HEK293 (cell line): Measurements from ENCODE around the gene SYNGR3.

Experiments used
- BCL11B ChIP-seq: fragments of 450-650 bp; formaldehyde crosslinking; IDR thresholded peaks from 2 replicates; pipeline ENCODE4 v1.5.1; 2016; ENCODE audit warnings: low read depth, missing biosample characterization, missing genetic modification characterization
- EGR2 ChIP-seq: fragments of 450-650 bp; formaldehyde crosslinking; IDR thresholded peaks from 2 replicates; pipeline ENCODE4 v1.5.1; 2016; ENCODE audit warnings: low read depth, missing biosample characterization, missing genetic modification characterization
- ELK4 ChIP-seq: IDR thresholded peaks from 2 replicates; pipeline ENCODE4 v1.6.1; 2011; ENCODE audit warnings: mild to moderate bottlenecking, low read depth, low read length, borderline replicate concordance
- GLI4 ChIP-seq: fragments of 450-650 bp; formaldehyde crosslinking; IDR thresholded peaks from 2 replicates; pipeline ENCODE4 v1.5.1; 2016; ENCODE audit warnings: missing biosample characterization, missing genetic modification characterization
- GLIS1 ChIP-seq: fragments of 450-650 bp; formaldehyde crosslinking; IDR thresholded peaks from 2 replicates; pipeline ENCODE4 v1.5.1; 2016; ENCODE audit warnings: missing biosample characterization, missing genetic modification characterization
- GLIS2 ChIP-seq: fragments of 450-650 bp; formaldehyde crosslinking; IDR thresholded peaks from 2 replicates; pipeline ENCODE4 v1.5.1; 2016; ENCODE audit warnings: missing biosample characterization, missing genetic modification characterization
- KLF10 ChIP-seq: fragments of 450-650 bp; IDR thresholded peaks from 2 replicates; pipeline ENCODE4 v1.5.1; 2018; ENCODE audit warnings: missing biosample characterization, mild to moderate bottlenecking, missing genetic modification characterization
- KLF16 ChIP-seq: fragments of 450-650 bp; formaldehyde crosslinking; IDR thresholded peaks from 2 replicates; pipeline ENCODE4 v1.5.1; 2017; ENCODE audit warnings: missing biosample characterization, missing genetic modification characterization
- KLF17 ChIP-seq: fragments of 450-650 bp; formaldehyde crosslinking; IDR thresholded peaks from 2 replicates; pipeline ENCODE4 v1.5.1; 2016; ENCODE audit warnings: missing biosample characterization, missing genetic modification characterization
- REST ChIP-seq: fragments of 450-650 bp; formaldehyde crosslinking; IDR thresholded peaks from 2 replicates; pipeline ENCODE4 v1.5.1; 2016; ENCODE audit warnings: missing biosample characterization, missing genetic modification characterization
- SP7 ChIP-seq: fragments of 450-650 bp; formaldehyde crosslinking; IDR thresholded peaks from 2 replicates; pipeline ENCODE4 v1.5.1; 2016; ENCODE audit warnings: missing biosample characterization, missing genetic modification characterization
- WT1 ChIP-seq: fragments of 450-650 bp; formaldehyde crosslinking; IDR thresholded peaks from 2 replicates; pipeline ENCODE4 v1.5.1; 2016; ENCODE audit warnings: missing biosample characterization, missing genetic modification characterization
- ZBTB1 ChIP-seq: fragments of 450-650 bp; formaldehyde crosslinking; IDR thresholded peaks from 2 replicates; pipeline ENCODE4 v1.5.1; 2016; ENCODE audit warnings: missing biosample characterization, missing genetic modification characterization
- ZBTB8A ChIP-seq: fragments of 450-650 bp; formaldehyde crosslinking; IDR thresholded peaks from 2 replicates; pipeline ENCODE4 v1.5.1; 2016; ENCODE audit warnings: missing biosample characterization, missing genetic modification characterization
- ZFHX2 ChIP-seq: fragments of 450-650 bp; formaldehyde crosslinking; conservative IDR thresholded peaks from 2 replicates; pipeline ENCODE4 v1.5.1; 2016; ENCODE audit warnings: missing biosample characterization, missing genetic modification characterization
- ZNF140 ChIP-seq: fragments of 450-650 bp; formaldehyde crosslinking; IDR thresholded peaks from 2 replicates; pipeline ENCODE4 v1.5.1; 2016; ENCODE audit warnings: missing biosample characterization, missing genetic modification characterization
- ZNF155 ChIP-seq: fragments of 450-650 bp; formaldehyde crosslinking; IDR thresholded peaks from 2 replicates; pipeline ENCODE4 v1.5.1; 2016; ENCODE audit warnings: missing biosample characterization, missing genetic modification characterization
- ZNF23 ChIP-seq: fragments of 450-650 bp; formaldehyde crosslinking; IDR thresholded peaks from 2 replicates; pipeline ENCODE4 v1.5.1; 2016; ENCODE audit warnings: missing biosample characterization, missing genetic modification characterization, borderline replicate concordance
- ZNF292 ChIP-seq: fragments of 450-650 bp; formaldehyde crosslinking; IDR thresholded peaks from 2 replicates; pipeline ENCODE4 v1.5.1; 2016; ENCODE audit warnings: low read depth, missing biosample characterization, missing genetic modification characterization, borderline replicate concordance
- ZNF311 ChIP-seq: fragments of 450-650 bp; formaldehyde crosslinking; IDR thresholded peaks from 2 replicates; pipeline ENCODE4 v1.5.1; 2017; ENCODE audit warnings: missing biosample characterization, missing genetic modification characterization, borderline replicate concordance
- ZNF335 ChIP-seq: fragments of 450-650 bp; formaldehyde crosslinking; conservative IDR thresholded peaks from 2 replicates; pipeline ENCODE4 v1.5.1; 2016; ENCODE audit warnings: missing biosample characterization, missing genetic modification characterization
- ZNF366 ChIP-seq: fragments of 450-650 bp; formaldehyde crosslinking; conservative IDR thresholded peaks from 2 replicates; pipeline ENCODE4 v1.5.1; 2016; ENCODE audit warnings: missing biosample characterization, missing genetic modification characterization
- ZNF404 ChIP-seq: fragments of 450-650 bp; formaldehyde crosslinking; IDR thresholded peaks from 2 replicates; pipeline ENCODE4 v1.5.1; 2017; ENCODE audit warnings: missing biosample characterization, missing genetic modification characterization
- ZNF501 ChIP-seq: fragments of 450-650 bp; formaldehyde crosslinking; IDR thresholded peaks from 2 replicates; pipeline ENCODE4 v1.5.1; 2016; ENCODE audit warnings: missing biosample characterization, missing genetic modification characterization
- ZNF530 ChIP-seq: fragments of 450-650 bp; formaldehyde crosslinking; IDR thresholded peaks from 2 replicates; pipeline ENCODE4 v1.5.1; 2016; ENCODE audit warnings: low read depth, missing biosample characterization, missing genetic modification characterization
- ZNF555 ChIP-seq: fragments of 450-650 bp; formaldehyde crosslinking; conservative IDR thresholded peaks from 2 replicates; pipeline ENCODE4 v1.5.1; 2017; ENCODE audit warnings: missing biosample characterization, mild to moderate bottlenecking, missing genetic modification characterization, inconsistent platforms
- ZNF561 ChIP-seq: fragments of 450-650 bp; IDR thresholded peaks from 2 replicates; pipeline ENCODE4 v1.5.1; 2018; ENCODE audit warnings: missing biosample characterization, missing genetic modification characterization, borderline replicate concordance
- ZNF660 ChIP-seq: fragments of 450-650 bp; IDR thresholded peaks from 2 replicates; pipeline ENCODE4 v1.5.1; 2018; ENCODE audit warnings: missing biosample characterization, mild to moderate bottlenecking, missing genetic modification characterization
- TF ChIP-seq, protein P1 (sequence below): fragments of 450-650 bp; formaldehyde crosslinking; IDR thresholded peaks from 2 replicates; pipeline ENCODE4 v1.5.1; 2016; ENCODE audit warnings: missing biosample characterization, missing genetic modification characterization, low read depth
- TF ChIP-seq, protein P2 (sequence below): fragments of 450-650 bp; formaldehyde crosslinking; IDR thresholded peaks from 2 replicates; pipeline ENCODE4 v1.5.1; 2017; ENCODE audit warnings: missing biosample characterization, mild to moderate bottlenecking, missing genetic modification characterization, moderate library complexity

SYNGR3 gene

DNA sequence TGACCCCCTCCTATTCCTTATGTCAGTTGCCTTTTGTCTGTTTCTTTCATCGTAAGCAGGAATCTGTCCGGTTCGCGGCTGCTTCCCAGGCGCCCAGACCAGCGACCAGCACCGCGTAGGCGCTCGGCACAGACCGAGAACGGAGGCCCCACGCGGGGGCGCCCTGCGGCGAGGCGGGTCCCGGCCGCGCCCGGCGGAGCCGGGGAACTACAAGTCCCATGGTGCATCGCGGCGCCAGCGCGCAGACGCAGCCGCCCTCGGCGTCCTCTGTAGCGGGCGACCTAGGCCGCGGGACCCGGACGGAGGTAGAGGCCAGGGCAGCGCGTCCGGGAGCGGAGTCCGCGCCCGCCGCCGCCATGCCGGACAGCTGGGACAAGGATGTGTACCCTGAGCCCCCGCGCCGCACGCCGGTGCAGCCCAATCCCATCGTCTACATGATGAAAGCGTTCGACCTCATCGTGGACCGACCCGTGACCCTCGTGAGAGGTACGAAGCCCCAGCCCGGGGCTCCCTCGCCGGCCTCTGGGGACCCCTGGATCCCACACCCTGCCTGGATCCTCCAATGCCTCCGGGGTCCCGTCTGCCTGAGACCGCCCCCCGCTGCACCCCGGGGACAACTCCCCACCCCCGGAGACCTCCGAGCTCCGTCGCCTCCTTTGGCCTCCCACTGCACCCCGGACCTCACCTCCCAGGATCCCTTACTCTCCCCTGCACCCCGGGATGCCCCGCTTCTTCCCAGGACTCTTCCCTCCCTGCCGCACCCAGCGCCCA lies 30.3 kb upstream of the SYNGR3 start, which contains the start of gene NDUFB10 (continued):
- TF ChIP-seq KLF17 (tag by site-specific recombination) = peak; percentile 73; the same call in 1 of the 2 replicates
- peak; percentile 87 for TF ChIP-seq ZNF335 (tag by site-specific recombination)
- peak; percentile 47; the same call in 1 of the 2 replicates for TF ChIP-seq BCL11B (tag by site-specific recombination)
- peak; percentile 52; the same call in 1 of the 2 replicates for TF ChIP-seq ZNF501 (tag by site-specific recombination)
- no peak for TF ChIP-seq ZNF23 (tag by site-specific recombination)
- TF ChIP-seq ZNF660 (tag by site-specific recombination) = peak; percentile 76; the same call in 1 of the 2 replicates
- no peak for TF ChIP-seq ELK4
- no peak for TF ChIP-seq ZNF311 (tag by site-specific recombination)
- no peak for TF ChIP-seq ZNF404 (tag by site-specific recombination)
- no peak for TF ChIP-seq ZNF555 (tag by site-specific recombination)
- TF ChIP-seq ZFHX2 = peak; percentile 75
- TF ChIP-seq ZNF140 (tag by site-specific recombination) = no peak
- TF ChIP-seq ZBTB8A (tag by site-specific recombination) = peak; percentile 88
- peak; percentile 35; the same call in 1 of the 2 replicates for TF ChIP-seq REST
- TF ChIP-seq, protein P1, sequence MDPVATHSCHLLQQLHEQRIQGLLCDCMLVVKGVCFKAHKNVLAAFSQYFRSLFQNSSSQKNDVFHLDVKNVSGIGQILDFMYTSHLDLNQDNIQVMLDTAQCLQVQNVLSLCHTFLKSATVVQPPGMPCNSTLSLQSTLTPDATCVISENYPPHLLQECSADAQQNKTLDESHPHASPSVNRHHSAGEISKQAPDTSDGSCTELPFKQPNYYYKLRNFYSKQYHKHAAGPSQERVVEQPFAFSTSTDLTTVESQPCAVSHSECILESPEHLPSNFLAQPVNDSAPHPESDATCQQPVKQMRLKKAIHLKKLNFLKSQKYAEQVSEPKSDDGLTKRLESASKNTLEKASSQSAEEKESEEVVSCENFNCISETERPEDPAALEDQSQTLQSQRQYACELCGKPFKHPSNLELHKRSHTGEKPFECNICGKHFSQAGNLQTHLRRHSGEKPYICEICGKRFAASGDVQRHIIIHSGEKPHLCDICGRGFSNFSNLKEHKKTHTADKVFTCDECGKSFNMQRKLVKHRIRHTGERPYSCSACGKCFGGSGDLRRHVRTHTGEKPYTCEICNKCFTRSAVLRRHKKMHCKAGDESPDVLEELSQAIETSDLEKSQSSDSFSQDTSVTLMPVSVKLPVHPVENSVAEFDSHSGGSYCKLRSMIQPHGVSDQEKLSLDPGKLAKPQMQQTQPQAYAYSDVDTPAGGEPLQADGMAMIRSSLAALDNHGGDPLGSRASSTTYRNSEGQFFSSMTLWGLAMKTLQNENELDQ (tag by site-specific recombination) = no peak
- TF ChIP-seq GLIS1 (tag by site-specific recombination) = peak; percentile 30
- TF ChIP-seq, protein P2, sequence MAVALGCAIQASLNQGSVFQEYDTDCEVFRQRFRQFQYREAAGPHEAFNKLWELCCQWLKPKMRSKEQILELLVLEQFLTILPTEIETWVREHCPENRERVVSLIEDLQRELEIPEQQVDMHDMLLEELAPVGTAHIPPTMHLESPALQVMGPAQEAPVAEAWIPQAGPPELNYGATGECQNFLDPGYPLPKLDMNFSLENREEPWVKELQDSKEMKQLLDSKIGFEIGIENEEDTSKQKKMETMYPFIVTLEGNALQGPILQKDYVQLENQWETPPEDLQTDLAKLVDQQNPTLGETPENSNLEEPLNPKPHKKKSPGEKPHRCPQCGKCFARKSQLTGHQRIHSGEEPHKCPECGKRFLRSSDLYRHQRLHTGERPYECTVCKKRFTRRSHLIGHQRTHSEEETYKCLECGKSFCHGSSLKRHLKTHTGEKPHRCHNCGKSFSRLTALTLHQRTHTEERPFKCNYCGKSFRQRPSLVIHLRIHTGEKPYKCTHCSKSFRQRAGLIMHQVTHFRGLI (tag by site-specific recombination) = peak; percentile 64; the same call in 1 of the 2 replicates
- no peak for TF ChIP-seq WT1 (tag by site-specific recombination)
- TF ChIP-seq KLF16 = peak; percentile 59; the same call in 1 of the 2 replicates
- TF ChIP-seq ZBTB1 (tag by site-specific recombination) = no peak
- peak; percentile 63 for TF ChIP-seq ZNF561 (tag by site-specific recombination)
- no peak for TF ChIP-seq ZNF292
- no peak for TF ChIP-seq ZNF366 (tag by site-specific recombination)
- TF ChIP-seq GLIS2 = peak; percentile 72
- peak; percentile 55; the same call in 1 of the 2 replicates for TF ChIP-seq EGR2 (tag by site-specific recombination)
- TF ChIP-seq SP7 (tag by site-specific recombination) = 0 out of 2 replicates have a peak, but pooled peaks have one; percentile 70
- TF ChIP-seq KLF10 (tag by site-specific recombination) = peak; percentile 77
- TF ChIP-seq GLI4 = 0 out of 2 replicates have a peak, but pooled peaks have one; percentile 47
- no peak for TF ChIP-seq ZNF155
- TF ChIP-seq ZNF530 (tag by site-specific recombination) = no peak
